CD4-positive, CD25-positive, alpha-beta regulatory T cell (primary cell): ENCODE results near the gene FBXO11. TPM values are rescaled to one million over a fixed set of nuclear protein-coding genes. Genes with fewer than 3 reads are reported as not detected.
A peak's percentile ranks its signal among the peaks of the same experiment; 100 is the strongest.

Experiments
- ATAC-seq, 2 donors: fragments of 150-1000 bp; cut with Tn5 transposase; one replicate each; pipeline ENCODE4 v1.10.0; 2021; ENCODE audit warnings: low read depth in 2 of 2, moderate number of reproducible peaks in 2 of 2, moderate library complexity in 1 of 2
- DNase-seq, 3 donors: peaks; one replicate each; pipeline versions ENCODE4 v3.0.0 to v3.0.0-alpha.2; 2012 to 2022; ENCODE audit warnings: mixed read lengths in 1 of 3
- H3K27ac ChIP-seq: one replicate; pipeline ENCODE4 v1.7.0; 2013; ENCODE audit warnings: mild to moderate bottlenecking, low read length; ENCODE audit not compliant: insufficient read depth, poor library complexity, severe bottlenecking
- H3K27me3 ChIP-seq: one replicate; pipeline ENCODE4 v1.7.0; 2013; ENCODE audit warnings: low read length; ENCODE audit not compliant: control insufficient read depth, insufficient read depth
- H3K36me3 ChIP-seq: one replicate; pipeline ENCODE4 v1.7.0; 2013; ENCODE audit warnings: mild to moderate bottlenecking, low read length, moderate library complexity; ENCODE audit not compliant: control insufficient read depth, insufficient read depth
- H3K4me1 ChIP-seq: 2 replicates; pipeline ENCODE4 v1.7.0; 2013; ENCODE audit warnings: mild to moderate bottlenecking, low read length; ENCODE audit not compliant: insufficient read depth, control insufficient read depth, poor library complexity, severe bottlenecking
- H3K4me3 ChIP-seq: one replicate; pipeline ENCODE4 v1.7.0; 2013; ENCODE audit warnings: low read depth, mild to moderate bottlenecking, low read length, moderate library complexity
- H3K9me3 ChIP-seq, 2 experiments: 1 replicate in 1 of 2; 2 replicates in 1 of 2; pipeline ENCODE4 v1.7.0; 2013; ENCODE audit warnings: low read length in 2 of 2, mild to moderate bottlenecking in 1 of 2, moderate library complexity in 1 of 2; ENCODE audit not compliant: control insufficient read depth in 2 of 2
- H3K27ac Mint-ChIP-seq, 3 donors: one replicate each; pipeline ENCODE4 v1.8.0; 2020 to 2022; ENCODE audit warnings: mild to moderate bottlenecking in 3 of 3, mixed read lengths in 3 of 3, moderate library complexity in 2 of 3
- H3K27me3 Mint-ChIP-seq: one replicate; pipeline ENCODE4 v1.8.0; 2022; ENCODE audit warnings: mild to moderate bottlenecking, mixed read lengths
- H3K36me3 Mint-ChIP-seq: one replicate; pipeline ENCODE4 v1.8.0; 2020; ENCODE audit warnings: mixed read lengths
- H3K4me1 Mint-ChIP-seq, 4 donors: one replicate each; pipeline ENCODE4 v1.8.0; 2020 to 2022; ENCODE audit warnings: mixed read lengths in 4 of 4, mild to moderate bottlenecking in 1 of 4
- H3K4me3 Mint-ChIP-seq, 4 donors: one replicate each; pipeline ENCODE4 v1.8.0; 2020 to 2022; ENCODE audit warnings: mild to moderate bottlenecking in 4 of 4, mixed read lengths in 4 of 4, moderate library complexity in 3 of 4
- H3K9me3 Mint-ChIP-seq, 7 donors: one replicate each; pipeline ENCODE4 v1.8.0; 2020 to 2022; ENCODE audit warnings: mixed read lengths in 7 of 7, mild to moderate bottlenecking in 3 of 7, moderate library complexity in 2 of 7
- polyA plus RNA-seq, 4 donors: library from polyadenylated mRNA; unstranded; fragments of 300-500 nt; fragmentation: Illumina TruSeq; gene quantifications; one replicate each; pipeline ENCODE4 v1.2.3, GENCODE V29; 2021
- total RNA-seq: library from RNA; stranded (reverse); gene quantifications from one replicate; pipeline ENCODE4 v1.2.3, GENCODE V29; 2022

Gene FBXO11
- total and polyA plus RNA-seq, 5 donors from 2014 or later: 5.0 to 124 (median 6.5) TPM

DNA sequence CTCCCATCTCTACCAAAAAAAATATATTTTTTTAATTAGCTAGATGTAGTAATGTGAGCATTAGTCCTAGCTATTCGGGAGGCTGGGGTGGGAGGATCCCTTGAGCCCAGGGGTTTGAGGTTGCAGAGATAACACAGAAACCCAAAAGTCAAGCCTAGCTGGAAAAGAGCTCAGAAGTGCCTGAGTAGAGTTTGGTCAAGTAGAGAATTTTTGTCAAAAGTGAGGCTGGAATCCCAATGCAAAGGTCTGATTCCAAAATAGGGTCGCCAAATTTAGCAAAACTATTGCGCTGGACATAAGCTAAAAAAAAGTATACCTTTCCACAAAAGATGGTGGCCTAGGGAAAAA, 138.8 kb downstream of the FBXO11 start:
- H3K4me3 ChIP-seq: no peak overlapping the region
- H3K4me1 ChIP-seq: no peaks in the 10 kb centered on the region
- DNase-seq (no peak), ATAC-seq (no peak)
- Mint-ChIP-seq H3K27ac (no peak overlapping the region), H3K9me3 (no peaks in the 10 kb centered on the region), H3K4me1 (peaks cover 0 to 10% (median 5%) of the 10 kb centered on the region in 4 donors), H3K4me3 (no peak overlapping the region), H3K36me3 (no peaks in the 10 kb centered on the region), H3K27me3 (peaks cover 7% of the 10 kb centered on the region)
- H3K27ac ChIP-seq: no peak overlapping the region
- H3K36me3 ChIP-seq: no peaks in the 10 kb centered on the region
- H3K27me3 ChIP-seq: no peaks in the 10 kb centered on the region
- H3K9me3 ChIP-seq: no peaks in the 10 kb centered on the region

DNA sequence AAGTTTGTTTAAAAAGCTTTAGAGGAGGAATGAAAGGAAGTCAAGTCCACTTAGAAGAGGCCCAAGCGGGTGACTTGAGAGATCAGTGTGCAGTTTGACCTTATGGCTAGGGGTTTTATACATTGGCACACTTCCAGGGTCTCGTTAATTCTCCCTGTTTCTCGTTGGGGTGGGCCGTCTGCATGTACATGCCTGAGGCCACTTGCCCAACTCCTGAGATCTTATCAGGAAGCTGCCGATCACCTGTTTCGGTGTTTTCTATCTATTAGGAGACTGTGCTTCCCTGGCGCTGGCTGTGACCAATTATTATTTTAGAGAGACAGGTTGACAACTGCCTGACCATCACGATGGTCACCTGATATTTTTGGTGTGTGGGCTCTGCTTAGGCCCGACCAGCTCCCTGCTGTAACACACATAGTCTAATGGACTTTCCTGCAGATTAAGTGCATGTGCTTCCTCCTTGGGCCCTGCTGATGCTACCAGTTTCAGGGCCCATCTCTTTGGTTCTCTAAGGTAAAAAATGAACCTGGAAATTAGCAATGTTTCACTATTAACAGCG, 154.4 kb downstream of the FBXO11 start:
- H3K9me3 ChIP-seq: no peaks in the 10 kb centered on the region
- peak overlapping the region in 1 of 4 donors; percentile 22 for H3K4me3 Mint-ChIP-seq
- H3K27ac ChIP-seq: no peak overlapping the region
- peaks cover 0 to 8% (median 0%) of the 10 kb centered on the region in 7 donors for H3K9me3 Mint-ChIP-seq
- H3K4me1 ChIP-seq: peaks cover 2% of the 10 kb centered on the region
- no peaks in the 10 kb centered on the region for H3K27me3 ChIP-seq
- no peaks in the 10 kb centered on the region for H3K36me3 ChIP-seq
- peak overlapping the region in 1 of 3 donors; percentile 85 for H3K27ac Mint-ChIP-seq
- H3K27me3 Mint-ChIP-seq: peaks cover 2% of the 10 kb centered on the region
- ATAC-seq (peak in 1 of 2 donors; percentile 16), DNase-seq (no peak)
- H3K4me1 Mint-ChIP-seq: no peaks in the 10 kb centered on the region
- no peaks in the 10 kb centered on the region for H3K36me3 Mint-ChIP-seq
- no peak overlapping the region for H3K4me3 ChIP-seq

DNA sequence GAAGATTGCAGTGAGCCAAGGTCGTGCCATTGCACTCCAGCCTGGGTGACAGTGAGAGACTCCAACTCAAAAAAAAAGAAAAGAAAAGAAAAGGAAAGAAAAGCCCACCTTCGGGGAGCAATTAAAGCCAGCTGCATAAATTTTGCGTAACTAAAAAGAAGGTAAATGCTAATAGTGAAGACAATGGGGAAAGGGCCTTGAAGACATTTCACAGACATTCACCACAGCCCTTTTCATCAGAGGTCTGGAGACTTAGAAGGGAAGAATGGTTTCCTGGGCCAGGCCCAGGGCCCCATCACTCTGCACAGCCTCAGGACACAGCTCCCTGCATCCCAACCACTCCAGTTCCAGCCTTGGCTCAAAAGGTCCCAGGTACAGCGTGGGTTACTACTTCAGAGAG, 158.4 kb downstream of the FBXO11 start:
- ATAC-seq: no peak
- H3K4me3 ChIP-seq: no peak overlapping the region
- Mint-ChIP-seq H3K27me3 (peaks cover 4% of the 10 kb centered on the region), H3K36me3 (no peaks in the 10 kb centered on the region), H3K27ac (no peak overlapping the region), H3K4me1 (no peaks in the 10 kb centered on the region), H3K4me3 (no peak overlapping the region), H3K9me3 (peaks cover 0 to 15% (median 0%) of the 10 kb centered on the region in 7 donors)
- peaks cover 2% of the 10 kb centered on the region for H3K4me1 ChIP-seq
- H3K36me3 ChIP-seq: no peaks in the 10 kb centered on the region
- no peaks in the 10 kb centered on the region for H3K9me3 ChIP-seq
- no peak for DNase-seq
- no peak overlapping the region for H3K27ac ChIP-seq
- H3K27me3 ChIP-seq: peaks cover 2% of the 10 kb centered on the region

- ATAC-seq: no peak
- no peaks in the 10 kb centered on the region for H3K9me3 ChIP-seq
- H3K27ac ChIP-seq: no peak overlapping the region
- no peak overlapping the region for H3K4me3 Mint-ChIP-seq
- H3K36me3 Mint-ChIP-seq: no peaks in the 10 kb centered on the region
- no peaks in the 10 kb centered on the region for H3K4me1 ChIP-seq
- H3K27ac Mint-ChIP-seq: no peak overlapping the region
- H3K4me1 Mint-ChIP-seq: no peaks in the 10 kb centered on the region
- H3K36me3 ChIP-seq: no peaks in the 10 kb centered on the region
- DNase-seq: no peak
- peaks cover 0 to 15% (median 1%) of the 10 kb centered on the region in 7 donors for H3K9me3 Mint-ChIP-seq
- peaks cover 8% of the 10 kb centered on the region for H3K27me3 Mint-ChIP-seq
- H3K27me3 ChIP-seq: peaks cover 8% of the 10 kb centered on the region
- H3K4me3 ChIP-seq: no peak overlapping the region
Observed at GRCh38 chr2:47744074-47744473, 162.2 kb downstream of the FBXO11 start.

- Histone ChIP-seq H3K27me3 (peaks cover 8% of the 10 kb centered on the region), H3K27ac (no peak overlapping the region), H3K4me3 (no peak overlapping the region), H3K4me1 (no peaks in the 10 kb centered on the region), H3K36me3 (no peaks in the 10 kb centered on the region), H3K9me3 (no peaks in the 10 kb centered on the region)
- Mint-ChIP-seq H3K27ac (no peak overlapping the region), H3K4me3 (no peak overlapping the region), H3K36me3 (no peaks in the 10 kb centered on the region), H3K27me3 (peaks cover 5% of the 10 kb centered on the region), H3K9me3 (peaks cover 0 to 4% (median 0%) of the 10 kb centered on the region in 7 donors), H3K4me1 (no peaks in the 10 kb centered on the region)
- DNase-seq (no peak), ATAC-seq (no peak)
Observed at GRCh38 chr2:47741637-47742036, 164.7 kb downstream of the FBXO11 start.

DNA sequence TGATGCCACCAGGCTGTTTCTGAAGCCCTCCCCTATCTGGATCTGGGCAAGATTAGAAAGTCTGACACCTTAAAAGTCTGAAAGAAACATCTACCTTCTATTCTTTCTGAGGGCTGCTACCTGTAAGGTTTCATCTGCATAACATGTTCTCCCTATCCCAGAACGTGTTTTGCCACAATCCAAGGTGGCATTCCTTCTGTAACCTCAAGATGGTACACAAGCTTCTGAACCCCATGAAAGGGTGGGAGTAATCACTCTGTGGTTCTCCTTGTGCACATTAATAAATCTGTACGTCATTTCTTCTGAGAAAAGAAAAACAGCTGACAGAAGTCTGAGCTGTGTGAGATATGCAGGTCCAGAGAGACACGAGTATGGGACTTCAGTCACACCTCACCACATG, 165.2 kb downstream of the FBXO11 start:
- ATAC-seq: no peak
- Histone ChIP-seq H3K9me3 (no peaks in the 10 kb centered on the region), H3K4me1 (no peaks in the 10 kb centered on the region), H3K36me3 (no peaks in the 10 kb centered on the region), H3K4me3 (no peak overlapping the region), H3K27ac (no peak overlapping the region), H3K27me3 (peaks cover 8% of the 10 kb centered on the region)
- Mint-ChIP-seq H3K27me3 (peaks cover 5% of the 10 kb centered on the region), H3K27ac (no peak overlapping the region), H3K36me3 (no peaks in the 10 kb centered on the region), H3K9me3 (peaks cover 0 to 1% (median 0%) of the 10 kb centered on the region in 7 donors), H3K4me1 (no peaks in the 10 kb centered on the region), H3K4me3 (no peak overlapping the region)
- DNase-seq: no peak

Other genes starting within 250 kb of the FBXO11 start
- 36.8 TPM for gene MSH6, start 123.4 kb downstream of the FBXO11 start, total RNA-seq
- 10 to 100 TPM; 19.7 to 28.1 (median 25.4) TPM for gene MSH6, start 123.4 kb downstream of the FBXO11 start, polyA plus RNA-seq